ENCODE measurements around the gene CCR7.
A peak's percentile ranks its signal among the peaks of the same experiment; 100 is the strongest.

CCR7 gene

DNA sequence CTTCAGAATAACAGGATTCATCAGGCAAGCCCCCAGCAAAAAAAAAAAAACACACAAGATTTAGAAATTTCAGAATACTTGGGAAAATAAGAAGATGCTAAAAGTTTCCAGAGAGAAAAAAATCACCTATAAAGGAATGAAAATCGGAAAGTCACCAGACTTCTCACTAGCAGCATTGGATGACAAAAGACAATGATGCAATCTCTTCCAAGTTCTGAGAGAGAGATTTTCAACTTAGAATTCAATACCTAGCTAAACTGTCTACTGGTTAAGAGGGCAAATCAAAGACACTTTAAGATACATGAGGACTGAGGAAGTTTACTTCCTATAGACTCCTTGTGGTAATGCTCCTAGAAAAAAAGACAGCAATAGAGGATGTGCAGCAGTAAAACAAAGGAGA lies 40.0 kb downstream of the CCR7 start:
- Histone ChIP-seq H3K4me3 (no peak overlapping the region), H3K27ac (no peak overlapping the region)

DNA sequence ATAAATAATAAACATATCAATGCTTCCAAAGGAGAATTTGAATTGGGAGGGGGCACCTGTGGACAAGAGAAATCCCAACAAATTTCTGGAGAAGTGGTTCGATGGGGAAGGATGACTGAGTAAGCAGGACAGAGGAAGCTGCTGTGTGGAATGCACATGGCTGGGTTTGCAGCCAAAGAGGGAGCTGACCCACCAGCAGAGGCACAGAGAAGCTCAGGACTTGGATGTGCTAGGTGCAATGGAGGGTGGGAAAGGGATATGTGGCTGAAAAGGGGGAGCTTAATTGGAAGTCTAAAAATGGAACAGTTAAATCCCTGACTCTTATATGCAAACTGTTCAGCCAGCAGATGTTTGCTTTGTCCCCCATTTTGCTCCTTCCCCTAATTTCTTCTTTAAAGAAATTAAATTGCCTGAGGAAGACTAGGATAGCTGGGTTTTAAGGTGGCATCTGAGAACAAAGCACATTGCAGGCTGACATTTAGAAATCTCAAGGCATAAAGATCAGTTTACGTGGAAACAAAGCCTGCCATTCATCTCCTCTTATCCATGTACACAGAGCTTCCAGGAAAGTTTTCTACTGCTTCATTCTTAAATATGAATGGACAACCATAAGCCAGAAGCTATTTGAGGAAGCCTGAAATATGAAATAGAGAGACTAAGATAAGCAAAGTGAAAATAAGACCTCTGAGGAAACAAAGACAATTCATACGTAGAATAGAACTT lies 40.9 kb downstream of the CCR7 start:
- H3K27ac ChIP-seq = peak overlapping the region in 5 of 21 experiments; percentile 0 to 47 (median 26)
- no peak overlapping the region for H3K4me3 ChIP-seq

DNA sequence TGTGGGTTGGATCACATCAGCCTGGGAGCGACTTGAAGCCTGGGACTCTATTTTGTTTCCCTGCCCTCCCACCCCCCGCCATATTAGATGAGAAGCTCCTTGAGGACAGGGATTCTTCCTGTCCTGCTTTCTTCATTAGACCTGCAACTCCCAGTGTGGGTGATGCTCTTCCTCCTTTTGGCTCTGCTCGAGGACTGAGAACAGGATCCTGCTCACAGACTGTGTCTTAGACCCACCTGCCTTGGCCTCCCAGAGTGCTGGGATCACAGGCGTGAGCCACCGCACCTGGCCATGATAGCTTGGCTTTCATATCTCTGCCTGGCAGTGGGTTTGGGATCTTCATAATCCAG lies 42.3 kb downstream of the CCR7 start:
- Histone ChIP-seq H3K27ac (peak overlapping the region in 16 of 21 experiments; percentile 6 to 89 (median 64)), H3K4me3 (no peak overlapping the region)

DNA sequence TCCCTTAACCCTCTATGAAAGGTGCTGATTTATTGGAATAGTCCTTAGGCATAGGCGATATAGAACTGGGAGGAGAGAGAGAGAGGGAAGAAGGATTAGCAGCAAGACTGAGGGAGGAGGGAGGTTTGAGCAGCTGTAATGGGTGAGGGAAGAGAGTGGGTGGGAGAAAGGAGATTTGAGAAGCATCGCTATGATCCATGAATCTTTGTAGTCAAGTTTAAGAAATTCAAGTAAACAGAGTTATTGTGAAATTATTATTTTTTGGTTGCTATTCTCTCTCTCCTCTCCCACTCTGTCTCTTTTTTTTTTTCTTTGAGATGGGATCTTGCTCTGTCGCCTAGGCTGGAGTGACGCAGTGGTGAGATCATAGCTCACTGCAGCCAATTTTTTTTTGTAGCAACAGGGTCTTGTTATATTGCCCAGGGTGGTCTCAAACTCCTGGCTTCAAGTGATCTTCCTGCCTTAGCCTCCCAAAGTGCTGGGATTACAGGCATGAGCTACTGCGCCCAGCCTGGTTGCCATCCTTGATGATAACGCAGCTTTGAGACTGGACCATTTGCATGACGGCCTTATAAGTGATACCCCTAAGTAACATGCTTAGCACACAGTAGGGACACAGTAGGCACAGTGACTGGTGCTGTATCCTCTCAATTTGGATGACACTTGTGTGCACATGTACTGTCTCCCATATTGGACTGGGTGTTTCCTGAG lies 42.9 kb downstream of the CCR7 start:
- Histone ChIP-seq H3K4me3 (no peak overlapping the region), H3K27ac (peak overlapping the region in 17 of 21 experiments; percentile 6 to 89 (median 65))

DNA sequence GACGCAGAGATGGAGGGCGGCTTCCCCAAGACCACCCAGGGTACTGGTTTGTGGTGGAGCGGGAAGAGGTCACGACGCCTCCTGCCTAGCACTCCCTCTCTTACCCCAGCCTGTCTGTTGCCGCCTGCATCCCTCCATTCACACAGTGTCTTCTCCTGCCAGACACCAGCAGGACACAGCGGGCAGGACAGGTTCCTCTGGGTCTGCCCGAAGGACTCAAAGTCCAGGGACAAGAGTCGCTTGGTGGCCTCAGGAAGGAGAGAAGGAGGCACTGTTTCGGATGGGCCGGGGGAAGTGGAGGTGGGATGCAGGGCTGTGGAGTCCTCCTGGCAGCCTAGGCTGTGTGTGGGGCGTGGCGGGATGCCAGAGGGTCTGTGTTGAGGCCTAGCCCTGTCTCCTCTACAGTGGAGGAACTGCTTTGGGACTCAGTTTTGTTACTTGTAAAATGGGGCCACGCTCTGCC lies 44.2 kb downstream of the CCR7 start:
- Histone ChIP-seq H3K27ac (peak overlapping the region in 18 of 21 experiments; percentile 24 to 89 (median 64)), H3K4me3 (no peak overlapping the region)

DNA sequence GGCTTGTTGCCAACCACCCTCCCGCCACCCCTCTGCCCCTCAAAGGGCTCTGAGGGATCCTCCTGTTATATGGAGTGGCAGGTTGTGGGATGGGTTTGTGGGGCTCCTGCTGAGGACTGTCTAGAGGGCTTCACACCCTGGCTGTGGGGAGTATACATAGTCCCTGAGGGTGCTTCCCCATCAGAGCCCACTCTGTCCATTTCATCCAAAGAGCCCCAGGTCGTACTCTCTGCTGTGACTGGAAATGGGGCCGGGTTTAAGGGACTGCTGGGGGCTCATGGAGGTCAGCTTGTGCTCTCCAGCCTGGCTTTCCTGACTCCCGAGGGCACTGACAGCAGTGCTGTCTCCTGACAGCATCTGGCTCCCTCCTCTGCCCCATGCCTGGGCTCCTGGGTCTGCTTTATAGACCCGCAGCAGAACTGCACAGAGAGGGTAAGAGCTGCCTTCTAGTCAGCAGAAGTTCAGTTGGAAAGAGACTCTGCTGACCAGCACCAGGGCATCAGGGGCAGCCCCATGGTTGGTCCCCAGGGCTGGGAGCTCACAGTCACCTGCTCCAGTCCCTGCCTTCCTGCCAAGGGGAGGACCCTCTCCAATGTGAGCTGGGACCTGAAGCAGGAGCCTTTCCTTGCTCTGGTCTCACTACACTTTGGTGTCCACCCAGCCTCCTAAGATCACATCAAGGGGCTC lies 46.0 kb downstream of the CCR7 start:
- peak overlapping the region in 15 of 21 experiments; percentile 4 to 89 (median 56) for H3K27ac ChIP-seq
- no peak overlapping the region for H3K4me3 ChIP-seq

DNA sequence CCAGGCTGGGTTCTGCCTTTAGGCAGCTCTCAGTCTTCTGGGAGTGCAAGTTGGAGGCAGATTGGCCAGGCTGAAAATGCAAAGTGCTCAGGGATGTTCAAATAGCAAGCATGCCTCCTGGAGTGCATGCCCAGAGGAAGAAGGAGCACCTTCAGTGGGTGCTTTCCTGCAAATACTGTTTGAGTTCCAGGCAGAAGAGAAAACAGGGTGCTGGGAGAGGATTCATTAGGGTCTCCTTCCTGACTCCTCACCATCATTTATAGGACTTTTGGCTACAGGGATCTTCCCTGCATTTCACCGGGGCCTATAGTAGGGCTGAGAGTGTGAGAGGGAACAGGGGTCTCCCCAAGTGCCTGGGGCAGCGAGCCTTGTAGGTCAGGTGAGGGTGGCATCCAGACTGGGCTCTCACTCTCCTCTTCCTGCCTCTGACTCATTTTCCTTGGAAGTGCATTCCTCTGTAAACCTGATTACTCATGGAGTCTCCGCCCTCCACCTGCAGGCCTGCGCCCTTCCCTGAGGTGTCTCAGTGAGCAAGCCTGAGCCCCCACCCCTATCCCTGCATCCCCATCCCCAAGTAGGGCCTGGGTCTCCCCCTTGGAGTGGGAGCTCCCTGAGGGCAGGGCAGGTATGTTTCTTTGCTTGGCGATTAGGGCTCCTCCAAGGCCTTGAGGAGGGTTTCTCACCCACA lies 46.7 kb downstream of the CCR7 start:
- H3K27ac ChIP-seq = peak overlapping the region in 15 of 21 experiments; percentile 8 to 89 (median 62)
- H3K4me3 ChIP-seq = no peak overlapping the region

DNA sequence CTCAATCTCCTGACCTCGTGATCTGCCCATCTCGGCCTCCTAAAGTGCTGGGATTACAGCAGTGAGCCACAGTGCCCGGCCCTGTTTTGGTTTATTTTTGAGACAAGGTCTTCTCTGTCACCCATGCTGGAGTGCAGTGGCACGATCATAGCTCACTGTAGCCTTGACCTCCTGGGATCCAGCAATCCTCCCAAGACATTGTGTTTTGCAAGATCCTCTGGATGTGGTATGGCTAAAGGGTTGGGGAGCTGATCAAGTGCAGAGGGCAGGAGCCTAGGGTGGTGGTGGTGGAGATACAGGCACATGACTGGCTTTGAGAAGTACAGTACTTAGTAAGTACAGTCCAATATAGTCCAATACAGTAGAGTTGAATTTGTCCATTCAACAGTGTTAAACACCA lies 47.3 kb downstream of the CCR7 start:
- Histone ChIP-seq H3K27ac (peak overlapping the region in 15 of 21 experiments; percentile 18 to 89 (median 63)), H3K4me3 (peak overlapping the region in 1 of 7 experiments; percentile 3)

DNA sequence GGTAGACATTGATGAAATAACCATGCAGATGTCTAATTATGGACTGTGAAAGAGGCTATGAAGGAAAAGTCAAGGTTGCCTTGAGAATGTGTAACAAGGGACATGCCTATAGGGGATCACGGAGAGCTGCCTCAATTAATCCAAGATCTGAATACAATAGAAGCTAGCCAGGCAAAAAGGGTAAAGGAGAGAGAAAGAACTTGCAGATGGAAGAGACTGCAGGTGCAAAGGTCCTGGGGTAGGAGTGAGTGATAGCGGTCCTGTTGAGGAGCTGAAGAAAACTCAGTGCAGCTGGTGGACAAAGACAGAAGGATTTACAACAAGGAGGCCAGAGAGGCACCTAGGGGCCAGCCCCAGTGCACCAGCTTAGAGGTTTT lies 48.0 kb downstream of the CCR7 start:
- Histone ChIP-seq H3K27ac (peak overlapping the region in 12 of 21 experiments; percentile 8 to 79 (median 62)), H3K4me3 (peak overlapping the region in 3 of 7 experiments; percentile 3)

DNA sequence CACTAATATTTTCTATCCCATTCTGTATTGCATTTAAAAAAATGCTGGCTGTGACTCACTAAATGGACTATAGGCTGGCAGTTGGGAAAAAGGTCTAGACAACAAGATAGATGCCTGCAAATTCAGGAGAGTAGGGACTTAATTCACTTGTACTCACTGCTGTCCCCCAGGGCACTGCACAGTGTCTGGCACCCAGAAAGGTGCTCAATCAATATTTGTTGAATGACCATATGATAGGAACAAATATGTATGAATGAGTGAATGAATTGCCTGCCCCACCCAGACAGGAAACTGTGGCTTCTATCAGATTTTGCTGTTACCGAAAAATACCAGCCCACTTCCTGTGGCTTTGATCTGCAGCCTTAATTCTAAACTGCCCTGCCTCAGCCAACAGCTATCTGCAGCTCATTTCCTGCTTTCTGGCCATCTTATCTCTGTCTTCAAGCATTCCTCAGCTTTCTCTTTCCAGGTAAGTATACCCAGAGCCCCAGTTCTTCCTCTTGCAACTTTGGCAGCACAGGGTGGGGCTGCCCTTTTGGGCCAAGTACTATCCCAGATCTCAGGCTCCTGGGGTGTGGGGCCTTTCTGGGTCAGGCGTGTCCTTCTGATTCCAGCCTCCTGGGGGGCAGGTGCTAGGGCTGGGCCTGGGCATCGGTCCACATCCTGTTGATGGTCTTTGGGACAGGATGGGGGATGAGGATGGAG lies 48.5 kb downstream of the CCR7 start:
- H3K4me3 ChIP-seq = peak overlapping the region in 3 of 7 experiments; percentile 3

DNA sequence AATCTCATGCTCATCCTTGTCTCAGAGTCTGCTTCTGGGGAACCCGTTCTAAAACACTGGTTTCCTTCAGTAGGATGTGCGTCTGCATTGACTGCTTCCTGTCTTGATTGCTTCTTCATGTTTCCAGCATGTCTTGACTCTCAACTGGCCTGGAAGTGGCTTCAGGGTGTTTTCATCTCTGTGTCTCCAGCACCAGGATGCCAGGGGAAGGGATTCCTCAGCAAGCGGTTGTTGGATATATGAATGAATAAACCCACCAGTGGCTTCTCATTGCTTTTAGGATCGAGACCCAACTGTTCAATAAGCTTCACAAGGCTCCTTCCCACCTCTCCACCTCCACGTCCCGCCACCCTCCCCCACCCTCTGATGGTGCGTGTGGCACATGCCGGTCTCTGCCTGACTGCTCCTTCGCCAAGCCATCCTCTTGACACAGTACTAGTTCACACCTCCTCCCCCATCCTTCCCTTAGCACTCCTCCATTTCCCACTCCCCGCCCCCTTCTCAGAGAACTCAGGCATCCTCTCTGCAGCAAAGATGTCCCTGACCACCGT lies 49.7 kb downstream of the CCR7 start:
- Histone ChIP-seq H3K27ac (peak overlapping the region in 2 of 21 experiments; percentile 1 to 75), H3K4me3 (no peak overlapping the region)

More for the DNA sequence above, 48.5 kb downstream of the CCR7 start:
- H3K27ac ChIP-seq = peak overlapping the region in 12 of 21 experiments; percentile 8 to 79 (median 62)

DNA sequence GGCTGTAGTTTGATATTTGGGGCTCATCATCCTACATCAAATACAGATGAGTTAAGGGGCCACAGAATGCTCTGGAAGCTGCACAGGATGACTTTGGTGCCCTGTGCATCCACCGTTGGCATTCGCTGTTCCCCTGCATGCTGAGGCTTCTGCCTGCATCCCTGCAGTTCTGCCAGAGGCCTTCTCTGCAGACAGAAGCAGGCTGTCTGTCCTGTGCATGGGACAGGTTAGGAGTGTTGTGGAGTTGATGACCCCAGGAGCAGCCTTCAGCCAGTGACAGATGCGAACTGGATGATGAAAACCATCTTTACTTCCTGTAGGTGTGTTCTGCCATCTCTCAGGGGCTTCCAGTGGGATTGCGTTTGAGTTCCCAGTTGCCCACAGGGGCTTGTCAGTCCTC lies 50.3 kb downstream of the CCR7 start:
- Histone ChIP-seq H3K27ac (peak overlapping the region in 2 of 21 experiments; percentile 1 to 75), H3K4me3 (no peak overlapping the region)

DNA sequence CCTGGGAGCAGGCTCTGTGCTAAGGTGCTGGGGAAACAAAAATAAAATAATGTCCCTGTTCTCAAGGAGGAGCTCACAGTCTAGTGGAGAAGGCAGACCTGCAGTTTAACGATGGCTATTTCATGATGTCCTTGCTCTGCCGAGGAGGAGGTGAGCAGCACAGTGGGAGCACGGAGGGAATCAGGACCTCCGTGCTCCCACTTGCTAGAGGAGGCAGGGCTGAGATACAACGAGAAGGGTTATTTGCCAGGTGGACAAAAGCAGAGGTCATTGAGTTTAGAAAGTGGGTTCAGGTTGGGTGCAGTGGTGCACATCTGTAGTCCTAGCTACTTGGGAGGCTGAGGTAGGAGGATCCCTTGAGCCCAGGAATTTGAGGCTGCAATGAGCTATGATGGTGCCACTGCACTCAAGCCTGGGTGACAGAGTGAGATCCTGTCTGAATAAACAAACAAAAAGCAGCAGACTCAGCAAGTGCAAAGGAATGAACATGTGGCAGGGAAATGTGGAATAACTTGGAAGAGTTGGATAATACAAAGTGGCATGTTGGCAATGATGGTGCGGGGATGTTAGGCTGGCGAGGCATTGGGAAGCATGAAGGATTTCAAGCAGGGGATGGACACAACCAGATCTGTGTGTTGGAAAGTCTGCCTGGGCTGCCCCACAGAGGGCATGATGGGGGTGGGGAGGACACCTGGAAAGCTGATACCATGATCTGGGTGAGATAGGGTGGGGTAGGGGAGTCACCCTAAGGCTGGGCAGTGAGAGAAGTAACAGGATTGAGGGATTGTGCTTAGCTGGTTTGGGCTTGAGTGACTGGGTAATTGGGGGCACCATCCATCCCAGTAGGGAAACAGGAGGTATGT lies 51.0 kb downstream of the CCR7 start:
- Histone ChIP-seq H3K4me3 (no peak overlapping the region), H3K27ac (no peak overlapping the region)

DNA sequence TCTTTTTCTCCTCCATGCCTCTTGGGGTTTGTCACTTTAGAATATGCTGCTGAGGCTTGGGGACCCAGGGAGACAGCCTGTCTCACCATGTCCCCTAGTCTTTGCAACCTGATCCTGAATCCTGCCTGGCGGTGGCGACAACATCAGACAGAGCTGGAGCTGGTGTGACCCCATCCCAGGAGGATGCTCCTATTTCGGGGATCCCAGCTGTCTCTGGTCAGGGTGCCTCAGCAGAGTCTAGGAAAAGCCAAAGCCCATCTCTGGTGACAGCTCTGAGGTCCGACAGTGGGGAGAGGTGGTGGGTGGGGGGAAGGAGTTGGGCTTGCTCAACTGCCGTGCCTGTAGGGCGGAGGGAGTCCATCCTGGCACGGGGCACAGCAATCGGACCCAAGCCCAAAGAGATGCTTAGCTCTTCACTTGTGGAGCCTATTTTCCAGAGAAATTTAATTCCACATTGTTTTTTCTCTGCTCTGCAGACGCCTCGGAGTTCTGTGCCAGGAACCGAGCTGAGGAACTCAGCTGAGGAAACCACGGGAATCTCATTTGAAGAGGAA lies 53.5 kb downstream of the CCR7 start:
- Histone ChIP-seq H3K4me3 (no peak overlapping the region), H3K27ac (peak overlapping the region in 1 of 21 experiments; percentile 76)

DNA sequence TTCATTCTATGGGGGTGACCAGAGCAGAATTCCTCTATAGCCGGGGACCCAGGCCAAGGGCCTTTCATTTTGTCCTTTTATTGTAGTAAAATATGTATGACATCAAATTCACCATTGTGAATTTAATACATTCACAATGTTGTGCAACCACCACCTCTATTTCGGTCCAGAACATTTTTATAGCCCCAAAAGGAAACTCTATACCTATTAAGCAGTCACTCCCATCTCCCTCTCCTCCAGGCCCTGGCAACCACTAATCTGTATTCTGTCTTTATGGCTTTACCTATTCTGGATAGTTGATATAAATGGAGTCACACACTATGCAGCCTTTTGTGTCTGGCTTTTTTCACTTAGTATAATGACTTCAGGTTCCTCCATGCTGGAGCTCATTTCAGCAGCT lies 54.1 kb downstream of the CCR7 start:
- no peak overlapping the region for H3K4me3 ChIP-seq
- peak overlapping the region in 8 of 21 experiments; percentile 22 to 76 (median 50) for H3K27ac ChIP-seq

DNA sequence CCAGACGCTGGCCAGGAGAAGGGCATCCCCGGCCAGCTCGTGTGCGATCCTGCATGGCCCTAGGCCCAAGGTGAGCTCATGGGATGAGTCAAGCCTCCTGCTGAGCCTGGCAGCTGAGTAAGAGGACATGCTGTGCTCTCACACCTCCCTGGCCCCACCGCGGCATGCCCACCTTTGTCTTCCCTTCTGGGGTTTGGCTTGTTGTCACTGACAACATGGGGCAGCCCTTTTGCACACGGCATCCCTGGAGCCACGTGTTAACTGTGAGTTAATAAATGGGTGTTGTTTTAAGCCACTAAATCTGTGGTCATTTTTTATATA lies 55.0 kb downstream of the CCR7 start:
- H3K4me3 ChIP-seq = no peak overlapping the region
- peak overlapping the region in 7 of 21 experiments; percentile 28 to 76 (median 37) for H3K27ac ChIP-seq

DNA sequence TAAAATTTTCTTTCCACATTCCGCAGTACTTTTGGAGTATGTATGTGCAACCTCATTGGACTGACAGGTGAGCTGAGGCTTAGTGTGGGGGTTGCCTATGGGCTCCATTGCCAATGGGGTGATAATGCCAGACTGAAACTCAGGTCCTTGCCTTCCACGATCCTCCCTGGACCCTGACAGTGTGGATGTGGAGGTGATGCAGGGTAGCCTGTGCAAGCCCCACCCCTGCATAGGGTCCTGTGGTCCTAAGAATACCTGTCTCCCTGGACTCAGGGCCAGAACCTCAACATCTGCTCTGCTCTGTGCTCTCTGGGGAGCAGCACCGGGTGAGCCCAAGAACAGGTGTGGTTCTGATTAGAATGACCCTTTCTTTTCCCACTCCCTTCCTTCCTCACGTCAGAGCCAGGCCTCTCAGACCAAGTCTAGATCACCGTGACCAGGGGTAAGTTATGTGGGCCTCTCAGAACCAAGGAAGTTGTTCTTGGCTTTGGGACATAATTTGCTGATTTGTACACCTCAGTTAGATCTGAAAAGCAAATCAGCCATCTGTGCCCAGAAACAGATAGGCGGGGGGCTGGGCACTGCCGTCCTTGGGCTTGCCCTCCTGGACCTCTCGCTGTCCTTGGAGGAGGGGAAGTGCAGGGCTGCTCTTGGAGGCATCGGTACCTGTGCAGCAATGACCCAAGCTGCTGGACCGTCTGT lies 55.5 kb downstream of the CCR7 start:
- no peak overlapping the region for H3K4me3 ChIP-seq
- peak overlapping the region in 8 of 21 experiments; percentile 28 to 70 (median 36) for H3K27ac ChIP-seq
